Caco-2 (cell line): Measurements from ENCODE around the gene MACROD2. TPM values are rescaled to one million over a fixed set of nuclear protein-coding genes. Genes with fewer than 3 reads are reported as not detected.

Experiments
- BruUV-seq: library from RNA; stranded (reverse); fragments of 400-500 nt; replicated peaks from 2 replicates; lab custom pipeline; 2021; lab: Mats Ljungman, UMichigan
- CTCF ChIA-PET: fragments of 300-600 bp; sonication (Branson Sonifier 250); formaldehyde crosslinking; loops from one replicate; lab custom pipeline; 2022; ENCODE audit warnings: antibody characterized with exemption; lab: Charles Lee
- POLR2A ChIA-PET: fragments of 300-600 bp; sonication (Branson Sonifier 250); formaldehyde crosslinking; loops from one replicate; lab custom pipeline; 2022; ENCODE audit warnings: antibody characterized with exemption; lab: Charles Lee
- DNase-seq, 2 experiments: peaks; one replicate each; pipeline versions ENCODE4 v3.0.0 to v3.0.0-alpha.2; 2020 to 2022
- H3K27me3 ChIP-seq: replicated peaks from 2 replicates; pipeline ENCODE4 v1.6.0; 2011; ENCODE audit warnings: low read length; ENCODE audit not compliant: control insufficient read depth, insufficient read depth
- H3K36me3 ChIP-seq: 2 replicates; pipeline ENCODE4 v1.5.1; 2011; ENCODE audit warnings: low read length; ENCODE audit not compliant: control insufficient read depth, insufficient read depth
- H3K4me1 ChIP-seq: fragments of 250-450 bp; sonication (Bioruptor Pico); 2 replicates; pipeline ENCODE4 v1.5.1; 2020; ENCODE audit warnings: mild to moderate bottlenecking
- H3K4me3 ChIP-seq: 2 replicates; pipeline ENCODE4 v1.5.1; 2011; ENCODE audit warnings: low read depth, mild to moderate bottlenecking, control low read depth, low read length
- H3K9me3 ChIP-seq: fragments of 250-450 bp; sonication (Bioruptor Pico); 2 replicates; pipeline ENCODE4 v1.5.1; 2020; ENCODE audit warnings: mild to moderate bottlenecking, moderate library complexity
- H3K27ac Mint-ChIP-seq: one replicate; pipeline ENCODE4 v1.8.0; 2022; ENCODE audit warnings: mixed read lengths; ENCODE audit not compliant: unreplicated experiment
- H3K27me3 Mint-ChIP-seq: one replicate; pipeline ENCODE4 v1.8.0; 2022; ENCODE audit warnings: mixed read lengths; ENCODE audit not compliant: insufficient read depth, unreplicated experiment
- H3K36me3 Mint-ChIP-seq: one replicate; pipeline ENCODE4 v1.8.0; 2022; ENCODE audit warnings: mild to moderate bottlenecking, mixed read lengths; ENCODE audit not compliant: insufficient read depth, unreplicated experiment
- H3K4me1 Mint-ChIP-seq: one replicate; pipeline ENCODE4 v1.8.0; 2022; ENCODE audit warnings: low read depth, mixed read lengths; ENCODE audit not compliant: unreplicated experiment
- H3K4me3 Mint-ChIP-seq: one replicate; pipeline ENCODE4 v1.8.0; 2022; ENCODE audit warnings: mild to moderate bottlenecking, moderate library complexity, mixed read lengths; ENCODE audit not compliant: unreplicated experiment
- H3K9me3 Mint-ChIP-seq: one replicate; pipeline ENCODE4 v1.8.0; 2022; ENCODE audit warnings: mixed read lengths; ENCODE audit not compliant: unreplicated experiment
- intact Hi-C: fragments of 100-400 bp; cut with micrococcal nuclease; formaldehyde crosslinking; loops from one replicate; pipeline ENCODE4 v1.10.0; 2022; ENCODE audit not compliant: unreplicated experiment
- total RNA-seq: library from RNA; stranded (reverse); gene quantifications from 2 replicates; pipeline ENCODE4 v1.2.3, GENCODE V29; 2022
- TF ChIP-seq, protein P1 (sequence below), 2 experiments: fragments of 200-600 bp in 1 of 2; IDR thresholded peaks; 1 replicate in 1 of 2; 2 replicates in 1 of 2; pipeline versions ENCODE4 v1.5.1 to v1.8.0; 2011 to 2022; ENCODE audit warnings: antibody characterized with exemption in 1 of 2, control low read depth in 1 of 2, inconsistent platforms in 1 of 2, low read depth in 1 of 2, low read length in 1 of 2, mild to moderate bottlenecking in 1 of 2, moderate library complexity in 1 of 2; ENCODE audit not compliant: insufficient read depth in 1 of 2, severe bottlenecking in 1 of 2, unreplicated experiment in 1 of 2

Gene MACROD2
- total RNA-seq, 1 experiment from 2014 or later, result 6.4 TPM

DNA sequence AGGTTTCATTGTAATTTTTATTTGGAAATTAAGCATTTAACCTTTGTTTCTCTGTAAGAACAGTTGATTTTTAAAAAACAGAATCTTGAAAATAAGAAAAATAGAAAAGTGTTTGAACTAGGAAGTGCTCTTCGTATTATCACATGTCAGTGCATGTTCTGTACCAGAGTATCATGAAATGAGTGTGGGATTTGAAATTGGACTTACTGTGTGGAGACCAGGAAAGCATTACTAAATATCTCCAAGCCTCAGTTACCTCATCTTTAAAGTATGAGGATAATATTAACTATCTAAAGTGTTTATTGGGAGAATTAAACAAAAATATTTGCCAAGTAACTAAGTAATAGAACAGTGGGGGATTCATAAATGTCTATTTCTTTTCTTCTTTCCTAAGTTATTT, 499.0 kb downstream of the MACROD2 start:
- H3K9me3 Mint-ChIP-seq, result no peaks in the 10 kb centered on the region
- ChIA-PET CTCF (interaction anchor here (0.7 kb wide), 1 partner anchor 458 kb away, joined by 3 read pairs; no protein-coding TSS in a partner anchor), POLR2A (no interaction called here)

GRCh38 chr20:14495066-14495465, 499.8 kb downstream of the MACROD2 start:
- no peaks in the 10 kb centered on the region for H3K4me1 Mint-ChIP-seq
- Histone ChIP-seq H3K9me3 (no peaks in the 10 kb centered on the region), H3K4me3 (no peak overlapping the region), H3K27me3 (no peaks in the 10 kb centered on the region), H3K4me1 (no peaks in the 10 kb centered on the region), H3K36me3 (no peaks in the 10 kb centered on the region)
- DNase-seq, result no peak
- no TSS peak for BruUV-seq
- TF ChIP-seq, protein P1, sequence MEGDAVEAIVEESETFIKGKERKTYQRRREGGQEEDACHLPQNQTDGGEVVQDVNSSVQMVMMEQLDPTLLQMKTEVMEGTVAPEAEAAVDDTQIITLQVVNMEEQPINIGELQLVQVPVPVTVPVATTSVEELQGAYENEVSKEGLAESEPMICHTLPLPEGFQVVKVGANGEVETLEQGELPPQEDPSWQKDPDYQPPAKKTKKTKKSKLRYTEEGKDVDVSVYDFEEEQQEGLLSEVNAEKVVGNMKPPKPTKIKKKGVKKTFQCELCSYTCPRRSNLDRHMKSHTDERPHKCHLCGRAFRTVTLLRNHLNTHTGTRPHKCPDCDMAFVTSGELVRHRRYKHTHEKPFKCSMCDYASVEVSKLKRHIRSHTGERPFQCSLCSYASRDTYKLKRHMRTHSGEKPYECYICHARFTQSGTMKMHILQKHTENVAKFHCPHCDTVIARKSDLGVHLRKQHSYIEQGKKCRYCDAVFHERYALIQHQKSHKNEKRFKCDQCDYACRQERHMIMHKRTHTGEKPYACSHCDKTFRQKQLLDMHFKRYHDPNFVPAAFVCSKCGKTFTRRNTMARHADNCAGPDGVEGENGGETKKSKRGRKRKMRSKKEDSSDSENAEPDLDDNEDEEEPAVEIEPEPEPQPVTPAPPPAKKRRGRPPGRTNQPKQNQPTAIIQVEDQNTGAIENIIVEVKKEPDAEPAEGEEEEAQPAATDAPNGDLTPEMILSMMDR (IDR thresholded peaks at IDR 0.05; ENCODE audit: insufficient read depth in 1 of 2, low read depth in 1 of 2, low read length in 1 of 2, severe bottlenecking in 1 of 2, unreplicated experiment in 1 of 2), result no peak
- ChIA-PET CTCF (no interaction called here), POLR2A (no interaction called here)
- no peaks in the 10 kb centered on the region for H3K9me3 Mint-ChIP-seq
- H3K27me3 Mint-ChIP-seq, result no peaks in the 10 kb centered on the region
- no peak overlapping the region for H3K27ac Mint-ChIP-seq
- no peak overlapping the region for H3K4me3 Mint-ChIP-seq
- intact Hi-C loops, result no loop called here
- no peaks in the 10 kb centered on the region for H3K36me3 Mint-ChIP-seq

More for the DNA sequence above, 499.0 kb downstream of the MACROD2 start:
- Histone ChIP-seq H3K36me3 (no peaks in the 10 kb centered on the region), H3K27me3 (no peaks in the 10 kb centered on the region), H3K4me1 (no peaks in the 10 kb centered on the region), H3K9me3 (no peaks in the 10 kb centered on the region), H3K4me3 (no peak overlapping the region)
- BruUV-seq, result no TSS peak
- intact Hi-C loops, result no loop called here
- no peaks in the 10 kb centered on the region for H3K27me3 Mint-ChIP-seq
- H3K4me1 Mint-ChIP-seq, result peaks cover 3% of the 10 kb centered on the region
- H3K4me3 Mint-ChIP-seq, result no peak overlapping the region
- no peak for DNase-seq
- TF ChIP-seq, protein P1 (IDR thresholded peaks at IDR 0.05; ENCODE audit: insufficient read depth in 1 of 2, low read depth in 1 of 2, low read length in 1 of 2, severe bottlenecking in 1 of 2, unreplicated experiment in 1 of 2), result no peak
- no peaks in the 10 kb centered on the region for H3K36me3 Mint-ChIP-seq
- H3K27ac Mint-ChIP-seq, result no peak overlapping the region

DNA sequence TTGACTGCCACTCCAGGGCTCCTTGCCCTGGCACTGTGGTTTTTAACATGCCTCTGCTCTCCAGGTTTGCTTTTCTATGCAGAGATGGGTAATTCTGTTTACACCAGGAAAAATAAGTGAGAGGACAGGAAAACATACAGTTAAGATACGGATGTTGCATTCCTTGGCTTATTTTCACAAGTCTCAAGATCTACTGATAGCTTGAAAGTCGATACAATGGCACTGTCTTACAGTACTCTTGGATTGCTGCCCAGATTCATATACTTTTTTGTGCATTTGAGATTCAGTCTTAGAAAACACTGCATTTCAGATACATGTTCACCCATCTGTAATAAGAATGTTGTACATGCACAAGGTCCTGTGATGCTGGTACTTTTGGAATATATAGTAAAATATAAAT, 501.7 kb downstream of the MACROD2 start:
- H3K36me3 Mint-ChIP-seq, result no peaks in the 10 kb centered on the region
- CTCF ChIA-PET, result no interaction called here
- Histone ChIP-seq H3K9me3 (no peaks in the 10 kb centered on the region), H3K4me1 (no peaks in the 10 kb centered on the region), H3K27me3 (no peaks in the 10 kb centered on the region), H3K4me3 (no peak overlapping the region), H3K36me3 (no peaks in the 10 kb centered on the region)
- H3K9me3 Mint-ChIP-seq, result no peaks in the 10 kb centered on the region
- intact Hi-C loops, result no loop called here
- no peak for DNase-seq
- no TSS peak for BruUV-seq
- H3K4me1 Mint-ChIP-seq, result no peaks in the 10 kb centered on the region
- no peak overlapping the region for H3K27ac Mint-ChIP-seq
- H3K27me3 Mint-ChIP-seq, result no peaks in the 10 kb centered on the region
- no peak overlapping the region for H3K4me3 Mint-ChIP-seq
- POLR2A ChIA-PET, result no interaction called here
- TF ChIP-seq, protein P1 (IDR thresholded peaks at IDR 0.05; ENCODE audit: insufficient read depth in 1 of 2, low read depth in 1 of 2, low read length in 1 of 2, severe bottlenecking in 1 of 2, unreplicated experiment in 1 of 2), result no peak
